Peyer's patch (tissue), 4 donors: ENCODE results near the gene ETS2.

Experiments used
- POLR2A ChIP-seq, 2 donors: fragments of 450-650 bp; IDR thresholded peaks; one replicate each; pipeline ENCODE4 v1.5.1; 2017; ENCODE audit warnings: antibody characterized with exemption in 2 of 2, mild to moderate bottlenecking in 2 of 2, moderate library complexity in 2 of 2
- TF ChIP-seq, protein P1 (sequence below), 6 experiments: fragments of 450-650 bp in 4 of 6; fragments of 200-600 bp in 2 of 6; sonication (generic) in 1 of 6; IDR thresholded peaks; one replicate each; pipeline ENCODE4 v1.5.1; 2017 to 2019; ENCODE audit warnings: antibody characterized with exemption in 6 of 6, mild to moderate bottlenecking in 3 of 6, moderate library complexity in 1 of 6

- TF ChIP-seq, protein P1, sequence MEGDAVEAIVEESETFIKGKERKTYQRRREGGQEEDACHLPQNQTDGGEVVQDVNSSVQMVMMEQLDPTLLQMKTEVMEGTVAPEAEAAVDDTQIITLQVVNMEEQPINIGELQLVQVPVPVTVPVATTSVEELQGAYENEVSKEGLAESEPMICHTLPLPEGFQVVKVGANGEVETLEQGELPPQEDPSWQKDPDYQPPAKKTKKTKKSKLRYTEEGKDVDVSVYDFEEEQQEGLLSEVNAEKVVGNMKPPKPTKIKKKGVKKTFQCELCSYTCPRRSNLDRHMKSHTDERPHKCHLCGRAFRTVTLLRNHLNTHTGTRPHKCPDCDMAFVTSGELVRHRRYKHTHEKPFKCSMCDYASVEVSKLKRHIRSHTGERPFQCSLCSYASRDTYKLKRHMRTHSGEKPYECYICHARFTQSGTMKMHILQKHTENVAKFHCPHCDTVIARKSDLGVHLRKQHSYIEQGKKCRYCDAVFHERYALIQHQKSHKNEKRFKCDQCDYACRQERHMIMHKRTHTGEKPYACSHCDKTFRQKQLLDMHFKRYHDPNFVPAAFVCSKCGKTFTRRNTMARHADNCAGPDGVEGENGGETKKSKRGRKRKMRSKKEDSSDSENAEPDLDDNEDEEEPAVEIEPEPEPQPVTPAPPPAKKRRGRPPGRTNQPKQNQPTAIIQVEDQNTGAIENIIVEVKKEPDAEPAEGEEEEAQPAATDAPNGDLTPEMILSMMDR (IDR thresholded peaks at IDR 0.05) = no peak
- TF ChIP-seq POLR2A (IDR thresholded peaks at IDR 0.05) = no peak
These were observed 45.5 kb upstream of the ETS2 start for GRCh38 chr21:38760017-38760761.
